Measurements from ENCODE around the gene UPF3B. TPM values are rescaled to one million over a fixed set of nuclear protein-coding genes. Genes with fewer than 3 reads are reported as not detected.
"Not testable (repeated sequence)": the region's sequence is repeated elsewhere in the genome, so short reads cannot be mapped to it uniquely, and the experiment has no call there.

UPF3B gene
- total RNA-seq (5.0 TPM), polyA plus RNA-seq (13.7 TPM)
- long read RNA-seq, donor 1: 0 reads
- long read RNA-seq, donor 2, transcript UPF3B-202 (10 exons, 2,335 nt): major isoform, 8 of 1,121 reads
- long read RNA-seq, donor 2, partial matches to known transcripts: 1,074 of 1,121 reads
- long read RNA-seq, donor 2, other reads (novel, unspliced or antisense): 39 of 1,121 reads
- long read RNA-seq, donor 3, partial matches to known transcripts: 1,155 of 1,175 reads
- long read RNA-seq, donor 3, other reads (novel, unspliced or antisense): 19 of 1,175 reads
- long read RNA-seq, donor 4, partial matches to known transcripts: 625 of 646 reads
- long read RNA-seq, donor 4, other reads (novel, unspliced or antisense): 21 of 646 reads
- long read RNA-seq, donor 5, partial matches to known transcripts: 32 of 35 reads
- long read RNA-seq, donor 5, other reads (novel, unspliced or antisense): 0 of 35 reads
- long read RNA-seq, donor 6, transcript UPF3B-202 (10 exons, 2,335 nt): major isoform, 5 of 6 reads
- long read RNA-seq, donor 6, partial matches to known transcripts: 0 of 6 reads
- long read RNA-seq, donor 6, other reads (novel, unspliced or antisense): 0 of 6 reads
- long read RNA-seq, donor 7, partial matches to known transcripts: 0 of 2 reads
- long read RNA-seq, donor 7, other reads (novel, unspliced or antisense): 0 of 2 reads
- long read RNA-seq, donor 8, partial matches to known transcripts: 177 of 182 reads
- long read RNA-seq, donor 8, other reads (novel, unspliced or antisense): 5 of 182 reads
- long read RNA-seq, donor 9, partial matches to known transcripts: 0 of 2 reads
- long read RNA-seq, donor 9, other reads (novel, unspliced or antisense): 0 of 2 reads
- long read RNA-seq, donor 10, partial matches to known transcripts: 0 of 1 reads
- long read RNA-seq, donor 10, other reads (novel, unspliced or antisense): 0 of 1 reads

GRCh38 chrX:119852382-119853353, at the start of gene UPF3B:
Gene UPF3B, minus strand, starts transcription at chrX:119852963. Its CDS starts 35 bp downstream, at chrX:119852928.
- peaks cover 0 to 9% of the 10 kb centered on the region in 2 donors for H3K36me3 ChIP-seq (ENCODE audit: control insufficient read depth in 2 of 2, insufficient read depth in 2 of 2, low read length in 1 of 2)
- peak; percentile 78 to 97 (median 91) for DNase-seq (ENCODE audit: low read depth in 6 of 9, low spot score in 9 of 9)
- H3K4me3 ChIP-seq (ENCODE audit: low read length in 2 of 2): peak within 1 kb of the TSS; percentile 73 to 76
- H3K27me3 ChIP-seq (ENCODE audit: control insufficient read depth in 2 of 2, insufficient read depth in 1 of 2, low read length in 1 of 2): peaks cover 0 to 4% of the 10 kb centered on the region in 2 donors
- no peaks in the 10 kb centered on the region for H3K9me3 ChIP-seq (ENCODE audit: control insufficient read depth in 2 of 2, insufficient read depth in 1 of 2, low read length in 1 of 2)
- under 1% methylated on average over 54 of the region's 54 CpGs for WGBS
- peaks cover 0 to 4% of the 10 kb centered on the region in 2 donors for H3K4me1 ChIP-seq (ENCODE audit: control insufficient read depth in 2 of 2, insufficient read depth in 2 of 2, low read length in 2 of 2)
- H3K27ac ChIP-seq (ENCODE audit: low read depth in 1 of 2, low read length in 1 of 2): peak within 1 kb of the TSS; percentile 64 to 73

GRCh38 chrX:119900976-119901375, 48.2 kb upstream of the UPF3B start:
- H3K4me3 ChIP-seq (ENCODE audit: low read length in 2 of 2): no peak overlapping the region
- H3K4me1 ChIP-seq (ENCODE audit: control insufficient read depth in 2 of 2, insufficient read depth in 2 of 2, low read length in 2 of 2): no peaks in the 10 kb centered on the region
- no peaks in the 10 kb centered on the region for H3K27me3 ChIP-seq (ENCODE audit: control insufficient read depth in 2 of 2, insufficient read depth in 1 of 2, low read length in 1 of 2)
- 43% methylated on average over 1 of the region's 1 CpG for WGBS
- H3K9me3 ChIP-seq (ENCODE audit: control insufficient read depth in 2 of 2, insufficient read depth in 1 of 2, low read length in 1 of 2): no peaks in the 10 kb centered on the region
- no peak for DNase-seq (ENCODE audit: low read depth in 6 of 9, low spot score in 9 of 9)
- H3K27ac ChIP-seq (ENCODE audit: low read depth in 1 of 2, low read length in 1 of 2): no peak overlapping the region
- H3K36me3 ChIP-seq (ENCODE audit: control insufficient read depth in 2 of 2, insufficient read depth in 2 of 2, low read length in 1 of 2): no peaks in the 10 kb centered on the region

GRCh38 chrX:119899125-119899524, 46.4 kb upstream of the UPF3B start:
- WGBS: 33% methylated on average over 2 of the region's 2 CpGs
- H3K36me3 ChIP-seq (ENCODE audit: control insufficient read depth in 2 of 2, insufficient read depth in 2 of 2, low read length in 1 of 2): no peaks in the 10 kb centered on the region
- H3K4me1 ChIP-seq (ENCODE audit: control insufficient read depth in 2 of 2, insufficient read depth in 2 of 2, low read length in 2 of 2): no peaks in the 10 kb centered on the region
- H3K9me3 ChIP-seq (ENCODE audit: control insufficient read depth in 2 of 2, insufficient read depth in 1 of 2, low read length in 1 of 2): no peaks in the 10 kb centered on the region
- H3K4me3 ChIP-seq (ENCODE audit: low read length in 2 of 2): no peak overlapping the region
- DNase-seq (ENCODE audit: low read depth in 6 of 9, low spot score in 9 of 9): no peak
- no peaks in the 10 kb centered on the region for H3K27me3 ChIP-seq (ENCODE audit: control insufficient read depth in 2 of 2, insufficient read depth in 1 of 2, low read length in 1 of 2)
- no peak overlapping the region for H3K27ac ChIP-seq (ENCODE audit: low read depth in 1 of 2, low read length in 1 of 2)

- no peaks in the 10 kb centered on the region for H3K36me3 ChIP-seq (ENCODE audit: control insufficient read depth in 2 of 2, insufficient read depth in 2 of 2, low read length in 1 of 2)
- no peak for DNase-seq (ENCODE audit: low read depth in 6 of 9, low spot score in 9 of 9)
- WGBS: 85% methylated on average over 4 of the region's 4 CpGs
Observed at GRCh38 chrX:119895843-119896326, 43.1 kb upstream of the UPF3B start, which contains the start of gene AKAP14. Gene AKAP14, plus strand, starts transcription at chrX:119895893. Its CDS starts 7,331 bp downstream, at chrX:119903224.

GRCh38 chrX:119891961-119892692, 39.4 kb upstream of the UPF3B start:
- DNase-seq (ENCODE audit: low read depth in 6 of 9, low spot score in 9 of 9); H3K4me1 ChIP-seq (ENCODE audit: control insufficient read depth in 2 of 2, insufficient read depth in 2 of 2, low read length in 2 of 2); H3K27ac ChIP-seq (ENCODE audit: low read depth in 1 of 2, low read length in 1 of 2); H3K36me3 ChIP-seq (ENCODE audit: control insufficient read depth in 2 of 2, insufficient read depth in 2 of 2, low read length in 1 of 2); H3K9me3 ChIP-seq (ENCODE audit: control insufficient read depth in 2 of 2, insufficient read depth in 1 of 2, low read length in 1 of 2); H3K4me3 ChIP-seq (ENCODE audit: low read length in 2 of 2): not testable (repeated sequence)
- H3K27me3 ChIP-seq (ENCODE audit: control insufficient read depth in 2 of 2, insufficient read depth in 1 of 2, low read length in 1 of 2): peaks cover 0 to 20% of the 10 kb centered on the region in 2 donors
- WGBS: 93% methylated on average over 16 of the region's 16 CpGs

More at GRCh38 chrX:119895843-119896326, 43.1 kb upstream of the UPF3B start, which contains the start of gene AKAP14:
- H3K27me3 ChIP-seq (ENCODE audit: control insufficient read depth in 2 of 2, insufficient read depth in 1 of 2, low read length in 1 of 2): no peaks in the 10 kb centered on the region
- no peaks in the 10 kb centered on the region for H3K9me3 ChIP-seq (ENCODE audit: control insufficient read depth in 2 of 2, insufficient read depth in 1 of 2, low read length in 1 of 2)
- no peak within 1 kb of the TSS for H3K27ac ChIP-seq (ENCODE audit: low read depth in 1 of 2, low read length in 1 of 2)
- no peaks in the 10 kb centered on the region for H3K4me1 ChIP-seq (ENCODE audit: control insufficient read depth in 2 of 2, insufficient read depth in 2 of 2, low read length in 2 of 2)
- H3K4me3 ChIP-seq (ENCODE audit: low read length in 2 of 2): no peak within 1 kb of the TSS

- H3K36me3 ChIP-seq (ENCODE audit: control insufficient read depth in 2 of 2, insufficient read depth in 2 of 2, low read length in 1 of 2); H3K27ac ChIP-seq (ENCODE audit: low read depth in 1 of 2, low read length in 1 of 2); DNase-seq (ENCODE audit: low read depth in 6 of 9, low spot score in 9 of 9); H3K9me3 ChIP-seq (ENCODE audit: control insufficient read depth in 2 of 2, insufficient read depth in 1 of 2, low read length in 1 of 2); H3K4me3 ChIP-seq (ENCODE audit: low read length in 2 of 2); H3K4me1 ChIP-seq (ENCODE audit: control insufficient read depth in 2 of 2, insufficient read depth in 2 of 2, low read length in 2 of 2): not testable (repeated sequence)
- WGBS: 90% methylated on average over 29 of the region's 36 CpGs
- H3K27me3 ChIP-seq (ENCODE audit: control insufficient read depth in 2 of 2, insufficient read depth in 1 of 2, low read length in 1 of 2): peaks cover 0 to 20% of the 10 kb centered on the region in 2 donors
Observed at GRCh38 chrX:119890626-119891025, 37.9 kb upstream of the UPF3B start.

- Histone ChIP-seq H3K36me3 (ENCODE audit: control insufficient read depth in 2 of 2, insufficient read depth in 2 of 2, low read length in 1 of 2) (no peaks in the 10 kb centered on the region), H3K4me1 (ENCODE audit: control insufficient read depth in 2 of 2, insufficient read depth in 2 of 2, low read length in 2 of 2) (no peaks in the 10 kb centered on the region), H3K4me3 (ENCODE audit: low read length in 2 of 2) (no peak overlapping the region), H3K9me3 (ENCODE audit: control insufficient read depth in 2 of 2, insufficient read depth in 1 of 2, low read length in 1 of 2) (peaks cover 0 to 3% of the 10 kb centered on the region in 2 donors), H3K27me3 (ENCODE audit: control insufficient read depth in 2 of 2, insufficient read depth in 1 of 2, low read length in 1 of 2) (peaks cover 0 to 20% of the 10 kb centered on the region in 2 donors), H3K27ac (ENCODE audit: low read depth in 1 of 2, low read length in 1 of 2) (no peak overlapping the region)
- 13% methylated on average over 40 of the region's 40 CpGs for WGBS
- peak in 4 of 9 donors; percentile 3 to 53 (median 32) for DNase-seq (ENCODE audit: low read depth in 6 of 9, low spot score in 9 of 9)
Observed at GRCh38 chrX:119887721-119888425, 35.1 kb upstream of the UPF3B start.
